GM12892 (cell line): ENCODE measurements around the gene PRKAR1A.

Experiments used
- DNase-seq: peaks from one replicate; pipeline ENCODE4 v3.0.0; 2011; ENCODE audit not compliant: insufficient read length
- FAIRE-seq: peaks from 2 replicates; lab custom pipeline; 2011; peaks lifted over from hg19 to GRCh38; lab: Jason Lieb, UNC
- POLR2A ChIP-seq: IDR thresholded peaks from 2 replicates; pipeline ENCODE4 v1.6.1; 2011; ENCODE audit warnings: low read depth, low read length, control low read depth
- POLR2AphosphoS5 ChIP-seq: IDR thresholded peaks from 2 replicates; pipeline ENCODE4 v1.6.1; 2011; ENCODE audit warnings: low read depth, low read length, control low read depth
- TAF1 ChIP-seq: IDR thresholded peaks from 2 replicates; pipeline ENCODE4 v1.6.1; 2011; ENCODE audit warnings: low read depth, mild to moderate bottlenecking, control low read depth, low read length, borderline replicate concordance

PRKAR1A gene

DNA sequence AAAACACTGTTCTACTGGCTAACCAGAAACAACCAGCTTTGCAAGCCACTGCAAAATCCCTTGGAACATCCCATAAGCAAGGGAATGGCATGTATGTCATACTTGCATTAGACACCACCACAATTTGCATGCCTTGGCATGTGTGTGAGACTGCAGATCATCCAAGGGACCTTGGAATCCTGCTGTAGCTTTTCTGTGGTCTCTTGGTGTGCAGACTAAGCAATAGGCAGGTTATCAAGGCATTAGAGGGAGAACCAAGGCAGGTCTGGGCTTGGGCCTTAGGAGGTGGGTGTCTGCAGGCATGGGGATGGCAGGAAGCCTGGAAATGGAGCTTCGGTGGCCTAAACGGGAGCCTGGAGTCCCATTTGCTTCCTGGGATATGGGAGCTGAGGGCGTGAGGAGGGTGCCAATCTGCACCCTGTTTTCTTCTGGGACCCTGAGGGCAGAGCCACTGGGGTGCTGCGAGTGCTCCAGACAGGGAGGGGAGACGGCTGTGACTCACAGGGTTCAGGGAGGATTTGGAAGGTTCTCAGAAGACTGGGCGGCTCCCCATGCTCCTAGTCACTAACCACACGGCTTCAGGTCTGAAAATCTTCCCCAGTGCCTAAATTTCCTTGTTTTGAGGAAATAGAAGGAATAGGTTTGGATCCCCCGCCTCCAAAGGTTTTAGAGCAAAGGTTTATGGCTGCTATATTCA lies 52.3 kb downstream of the PRKAR1A start:
- TF ChIP-seq TAF1, result no peak
- TF ChIP-seq POLR2A, result no peak
- no peak for TF ChIP-seq POLR2AphosphoS5
- no peak for DNase-seq
- no peak for FAIRE-seq

GRCh38 chr17:68565661-68566441 lies 53.6 kb downstream of the PRKAR1A start:
- TF ChIP-seq TAF1 (no peak), POLR2AphosphoS5 (no peak), POLR2A (no peak)
- no peak for DNase-seq
- no peak for FAIRE-seq

GRCh38 chr17:68566442-68566738 lies 54.2 kb downstream of the PRKAR1A start:
- DNase-seq, result no peak
- TF ChIP-seq POLR2AphosphoS5, result no peak
- no peak for TF ChIP-seq POLR2A
- no peak for TF ChIP-seq TAF1
- no peak for FAIRE-seq

DNA sequence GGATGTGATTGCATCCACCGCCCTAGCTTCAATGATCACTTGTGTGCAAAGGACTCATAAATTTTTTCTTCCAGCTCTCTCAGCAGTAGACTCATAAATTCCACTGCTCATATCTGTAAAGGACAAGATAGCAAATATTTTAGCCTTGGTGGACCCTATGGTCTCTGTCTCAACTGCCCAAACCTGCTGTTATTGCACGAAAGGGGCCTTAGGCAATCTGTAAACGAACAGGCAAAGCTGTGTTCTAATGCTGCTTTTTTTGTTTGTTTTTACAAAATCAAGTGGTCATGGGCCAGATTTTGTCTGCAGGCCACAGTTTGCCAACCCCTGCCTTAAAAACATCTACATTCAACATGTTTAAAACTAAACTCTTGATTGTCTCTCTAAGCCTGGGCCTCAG lies 54.8 kb downstream of the PRKAR1A start:
- DNase-seq (no peak), FAIRE-seq (no peak)
- no peak for TF ChIP-seq POLR2AphosphoS5
- TF ChIP-seq POLR2A, result no peak
- TF ChIP-seq TAF1, result no peak

DNA sequence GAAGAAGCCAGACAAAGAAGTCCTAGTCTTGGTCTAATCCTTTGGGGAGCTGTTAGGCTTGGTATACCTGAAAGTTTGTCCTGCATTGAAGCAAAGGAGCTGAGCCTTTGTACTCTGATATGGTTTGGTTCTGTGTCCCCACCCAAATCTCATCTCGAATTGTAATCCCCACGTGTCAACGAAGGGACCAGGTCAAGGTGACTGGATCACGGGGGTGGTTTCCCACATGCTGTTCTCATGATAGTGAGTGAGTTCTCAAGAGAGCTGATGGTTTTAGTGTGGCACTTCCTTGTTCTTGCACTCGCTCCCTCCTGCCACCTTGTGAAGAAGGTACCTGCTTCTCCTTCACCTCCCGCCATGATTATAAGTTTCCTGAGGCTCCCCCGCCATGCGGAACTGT lies 55.4 kb downstream of the PRKAR1A start:
- FAIRE-seq, result no peak
- TF ChIP-seq POLR2AphosphoS5 (no peak), TAF1 (no peak), POLR2A (no peak)
- DNase-seq, result no peak

DNA sequence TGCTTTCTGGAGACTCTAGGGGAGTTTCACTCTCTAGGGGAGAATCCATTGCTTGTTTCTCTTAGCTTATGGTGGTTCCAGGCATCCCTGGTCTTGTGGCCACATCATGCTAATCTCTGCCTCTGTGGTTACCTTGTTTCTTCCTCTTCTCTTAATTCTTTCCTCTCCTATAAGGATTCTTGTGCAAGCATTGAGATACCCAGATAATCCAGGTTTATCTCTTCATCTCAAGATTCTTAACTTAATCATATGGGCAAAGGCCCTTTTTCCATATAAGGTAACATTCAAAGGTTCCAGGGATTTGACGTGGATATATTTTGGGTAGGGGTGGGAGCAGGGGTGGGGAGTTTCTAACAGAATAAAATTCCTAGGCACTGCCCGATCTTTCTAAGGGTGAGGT lies 56.4 kb downstream of the PRKAR1A start:
- FAIRE-seq, result no peak
- TF ChIP-seq TAF1, result no peak
- no peak for TF ChIP-seq POLR2A
- TF ChIP-seq POLR2AphosphoS5, result no peak
- DNase-seq, result no peak

DNA sequence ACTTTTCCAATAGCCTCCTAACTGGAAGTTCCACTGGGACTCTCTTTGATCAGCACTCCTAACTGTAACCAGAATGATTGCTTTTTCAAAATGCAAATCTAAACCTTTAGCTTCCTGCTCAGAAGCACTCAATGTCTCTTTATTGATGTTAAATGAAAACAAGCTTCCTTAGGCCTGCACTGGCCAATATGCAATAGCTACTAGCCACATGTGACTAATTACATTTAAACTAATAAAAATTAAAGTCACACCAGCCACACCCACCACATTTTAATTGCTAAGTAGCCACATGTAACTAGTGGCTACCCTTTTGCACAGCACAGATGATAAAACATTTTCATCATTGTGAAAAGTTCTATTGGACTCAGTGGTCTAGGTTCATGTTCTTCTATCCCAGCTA lies 57.1 kb downstream of the PRKAR1A start:
- no peak for DNase-seq
- FAIRE-seq, result no peak
- no peak for TF ChIP-seq POLR2A
- TF ChIP-seq TAF1, result no peak
- TF ChIP-seq POLR2AphosphoS5, result no peak

DNA sequence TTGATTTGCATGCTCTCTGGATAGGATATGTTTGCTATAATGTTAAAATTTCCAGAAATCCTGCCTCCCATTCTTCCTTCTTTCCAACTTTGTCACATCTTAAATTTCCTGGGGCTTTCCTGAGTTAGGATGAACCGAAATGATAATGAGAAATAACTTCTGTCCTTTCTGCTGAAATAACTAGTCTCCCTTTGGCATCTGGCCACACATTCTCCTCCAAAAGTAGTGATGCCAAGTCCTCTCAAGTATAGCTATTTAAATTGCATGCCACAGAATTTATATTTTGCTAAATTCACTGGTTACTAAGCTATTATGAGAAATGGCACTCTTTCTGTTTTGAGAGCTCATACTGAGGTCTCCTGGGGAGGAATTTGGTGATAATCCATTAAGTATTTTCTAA lies 58.3 kb downstream of the PRKAR1A start:
- TF ChIP-seq POLR2A, result no peak
- no peak for TF ChIP-seq POLR2AphosphoS5
- no peak for TF ChIP-seq TAF1
- no peak for FAIRE-seq
- DNase-seq, result no peak

DNA sequence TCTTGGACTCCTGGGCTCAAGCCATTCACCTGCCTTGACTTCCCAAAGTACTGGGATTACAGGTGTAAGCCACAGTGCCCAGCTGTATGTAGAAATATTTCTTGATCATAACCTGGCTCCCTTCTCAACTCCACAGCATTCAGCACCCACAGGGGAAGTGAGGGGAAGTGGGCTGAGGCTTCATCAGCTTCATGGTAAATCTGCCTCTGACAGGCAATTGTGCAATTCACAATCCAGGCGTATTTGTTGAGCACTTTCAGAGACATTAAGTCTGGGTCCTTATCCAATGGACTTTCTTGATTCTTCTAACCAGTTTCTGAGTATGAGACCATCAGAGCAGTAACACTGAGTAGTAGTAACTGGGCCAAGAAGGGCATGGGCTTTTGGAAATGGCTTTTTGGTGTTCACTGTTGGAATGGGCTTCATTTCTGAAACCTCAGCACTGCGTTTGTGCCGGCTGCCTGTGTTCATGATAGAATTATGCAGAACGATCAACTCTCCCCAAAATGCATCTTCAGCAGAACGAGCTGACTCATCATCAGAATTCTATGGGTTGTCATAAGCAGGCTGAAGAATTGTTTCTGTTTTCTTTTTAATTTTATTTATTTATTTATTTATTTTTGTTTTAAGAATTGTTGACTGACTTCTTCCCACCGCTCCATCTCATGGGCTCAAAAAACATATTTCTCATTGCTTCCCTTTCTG lies 60.1 kb downstream of the PRKAR1A start:
- FAIRE-seq (no peak), DNase-seq (no peak)
- TF ChIP-seq POLR2A (no peak), POLR2AphosphoS5 (no peak)

DNA sequence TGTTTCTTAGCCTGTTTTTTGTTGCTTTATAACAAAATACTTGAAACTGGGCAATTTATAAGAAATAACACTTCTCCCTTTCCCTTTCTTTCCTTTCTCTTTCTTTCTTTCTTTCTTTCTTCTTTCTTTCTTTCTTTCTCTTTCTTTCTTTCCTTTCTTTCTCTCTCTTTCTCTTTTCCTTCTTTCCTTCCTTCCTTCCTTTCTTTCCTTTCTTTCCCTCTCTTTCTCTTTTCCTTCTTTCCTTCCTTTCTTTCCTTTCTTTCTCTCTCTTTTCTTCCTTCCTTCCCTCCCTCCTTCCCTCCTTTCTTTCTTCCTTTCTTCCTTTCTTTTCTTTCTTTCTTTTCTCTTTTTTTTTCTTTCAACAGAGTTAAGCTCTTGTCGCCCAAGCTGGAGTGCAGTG lies 61.1 kb downstream of the PRKAR1A start:
- TF ChIP-seq TAF1, result no peak
- no peak for TF ChIP-seq POLR2AphosphoS5
- TF ChIP-seq POLR2A, result no peak
- no peak for FAIRE-seq
- no peak for DNase-seq

DNA sequence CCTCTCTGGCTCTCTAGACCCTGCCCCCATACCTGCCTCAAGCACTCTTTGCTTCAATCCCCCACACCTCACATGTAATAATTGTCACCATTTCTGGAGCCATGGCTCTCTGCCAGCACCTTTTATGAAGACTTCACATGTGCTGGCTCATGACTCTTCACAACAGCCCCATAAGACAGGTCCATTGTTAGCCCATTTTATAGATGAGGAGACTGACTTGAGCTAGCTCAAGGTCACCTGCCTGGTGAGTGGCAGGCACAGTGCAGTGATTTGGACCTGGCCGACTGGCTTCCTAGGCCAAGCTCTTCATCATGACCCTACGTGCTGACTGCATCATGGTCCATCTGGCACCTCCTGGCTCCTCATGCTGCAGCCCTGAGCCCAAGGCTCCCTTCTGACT lies 63.9 kb downstream of the PRKAR1A start:
- no peak for TF ChIP-seq TAF1
- TF ChIP-seq POLR2AphosphoS5, result no peak
- TF ChIP-seq POLR2A, result no peak
- FAIRE-seq, result no peak
- no peak for DNase-seq

DNA sequence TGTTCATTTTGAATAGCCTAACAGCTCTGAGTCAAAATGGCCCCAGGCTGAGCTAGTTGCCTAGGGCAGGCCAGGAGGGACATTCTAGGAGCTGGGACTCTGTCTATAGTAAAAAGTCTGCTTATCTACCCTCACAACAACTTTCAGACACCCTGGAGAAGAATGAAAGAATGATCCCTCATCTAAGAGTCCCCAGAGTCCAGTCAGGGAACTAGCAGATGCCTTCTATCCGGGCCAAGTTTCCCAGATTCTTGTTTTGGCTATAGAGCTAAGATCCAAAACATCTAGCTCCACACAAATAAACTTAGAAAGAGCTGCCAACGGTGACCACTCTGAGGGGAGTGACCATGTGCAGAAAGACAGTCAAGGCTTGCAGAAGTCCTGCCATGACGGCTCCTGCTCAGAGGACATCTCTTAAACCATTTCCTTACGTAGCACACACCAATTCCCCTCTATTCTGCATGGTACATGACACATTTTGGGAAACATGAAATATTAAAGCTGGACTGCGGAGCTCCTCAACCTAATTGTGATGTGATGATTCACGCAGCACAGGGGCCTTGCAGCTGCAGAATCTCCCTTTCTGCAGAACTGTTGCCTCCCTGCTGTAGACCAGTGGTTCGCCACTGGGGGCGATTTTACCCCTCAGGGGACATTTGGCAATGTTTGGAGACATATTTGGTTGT lies 64.7 kb downstream of the PRKAR1A start:
- DNase-seq (no peak), FAIRE-seq (no peak)
- TF ChIP-seq POLR2A (no peak), POLR2AphosphoS5 (no peak), TAF1 (no peak)
